GM12801 (cell line): Measurements from ENCODE around the gene TANK.

Experiments
- CTCF ChIP-seq: IDR thresholded peaks from one replicate; pipeline ENCODE4 v1.5.1; 2011; ENCODE audit warnings: control low read depth; ENCODE audit not compliant: insufficient read length; ENCODE audit errors: extremely low read depth

Gene TANK

DNA sequence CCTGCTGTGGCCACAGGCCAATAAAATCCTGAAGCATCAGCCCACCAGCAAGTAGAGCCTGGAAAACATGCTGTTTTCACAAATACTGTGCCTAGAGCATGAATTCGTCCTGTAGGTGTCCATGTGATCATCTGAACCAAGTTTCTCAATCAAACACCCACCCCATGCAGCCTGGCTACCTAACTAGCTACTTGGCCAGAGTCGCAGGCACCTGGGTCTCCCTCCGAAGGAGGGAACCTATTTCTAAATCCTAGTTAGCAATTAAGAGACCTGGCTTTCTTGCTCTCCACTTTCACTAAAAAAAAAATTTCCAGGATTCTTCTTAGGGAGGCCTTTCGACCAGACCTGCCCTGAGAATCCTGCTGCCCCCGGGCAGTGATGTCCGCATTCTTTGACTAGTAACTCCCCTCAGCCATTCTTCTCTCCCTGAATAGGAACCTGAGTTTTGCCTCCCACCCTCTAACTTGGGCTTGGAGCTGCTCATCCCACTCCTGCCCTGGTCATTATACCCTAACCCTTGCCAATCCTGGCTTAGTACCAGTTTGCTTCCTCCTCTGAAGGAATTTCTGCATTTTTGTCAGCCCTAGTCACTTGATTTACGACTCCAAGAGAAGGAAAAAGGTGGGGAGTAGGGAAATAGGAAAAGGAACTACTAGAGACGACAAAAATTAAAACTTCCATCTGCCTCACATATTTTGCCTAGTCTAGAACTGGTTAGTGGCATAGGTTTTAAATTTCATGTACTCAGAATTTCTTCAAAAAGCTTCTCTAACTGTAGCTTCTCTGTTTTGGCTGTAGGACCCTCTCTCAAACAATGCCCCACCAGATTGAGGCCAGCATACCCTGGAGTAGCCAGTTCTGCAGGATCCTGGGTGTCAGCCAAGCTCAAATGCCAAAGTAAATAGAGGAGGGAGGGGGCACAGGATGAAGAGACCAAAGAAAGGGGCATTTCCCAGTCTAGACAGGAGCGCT, 25.4 kb upstream of the TANK start:
- TF ChIP-seq CTCF: no peak

DNA sequence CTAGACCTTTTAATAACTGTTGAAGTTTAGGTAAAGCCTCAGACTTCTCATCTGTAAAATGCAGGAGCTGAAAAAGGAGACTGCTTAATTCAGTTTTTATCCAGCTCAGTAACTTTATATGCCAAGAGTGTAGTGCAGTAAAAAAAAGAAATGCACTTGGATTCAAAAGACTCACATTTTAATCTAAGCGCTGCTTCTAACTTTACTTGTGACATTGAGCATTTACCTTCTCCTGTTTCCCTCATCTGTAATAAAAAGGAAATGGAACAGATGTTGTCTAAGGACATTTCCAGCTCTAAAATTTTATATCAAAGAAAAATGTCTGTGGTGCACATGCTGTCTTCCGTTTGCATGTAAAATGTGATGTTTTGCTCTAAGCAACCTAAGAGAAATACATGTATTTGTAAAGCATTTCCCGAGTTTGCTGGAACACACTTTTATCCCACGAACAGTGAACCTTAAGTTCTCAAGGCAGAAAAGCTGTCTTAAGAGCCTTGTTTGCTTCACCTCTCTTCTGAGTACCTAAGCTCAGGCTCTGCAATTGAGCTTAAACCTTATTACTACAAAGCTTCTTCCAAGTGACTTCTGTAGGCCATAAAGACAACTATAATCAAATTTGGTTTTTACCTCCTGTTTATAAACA, 24.2 kb upstream of the TANK start:
- no peak for TF ChIP-seq CTCF

DNA sequence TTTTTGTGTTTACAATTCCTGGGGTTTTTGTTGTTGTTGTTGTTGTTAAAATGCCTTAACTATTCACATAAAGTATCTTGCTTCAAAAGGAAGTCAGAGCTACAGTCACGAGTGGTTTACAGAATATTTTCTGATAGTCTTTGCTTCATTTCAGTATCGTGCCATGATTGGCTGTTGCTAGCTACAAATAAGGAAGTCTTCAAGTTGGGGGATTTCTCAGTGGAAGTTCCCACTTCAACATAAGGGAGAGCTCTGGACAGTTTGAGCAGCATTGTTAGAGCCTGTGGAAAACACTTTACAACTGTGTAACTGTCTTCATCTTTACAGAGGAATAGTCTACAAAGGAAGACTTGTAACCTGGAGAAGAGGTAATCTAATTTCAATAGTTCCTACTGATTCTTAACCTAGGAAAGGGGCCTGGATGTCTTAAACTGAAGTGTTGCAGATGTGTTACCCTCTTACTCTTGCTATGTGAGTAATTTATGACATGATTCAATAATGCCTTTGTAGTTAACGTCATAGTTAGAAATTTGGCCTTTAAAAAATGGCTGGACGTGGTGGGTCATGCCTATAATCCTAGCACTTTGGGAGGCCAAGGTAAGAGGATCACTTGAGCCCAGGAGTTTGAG, 23.4 kb upstream of the TANK start:
- TF ChIP-seq CTCF: no peak

DNA sequence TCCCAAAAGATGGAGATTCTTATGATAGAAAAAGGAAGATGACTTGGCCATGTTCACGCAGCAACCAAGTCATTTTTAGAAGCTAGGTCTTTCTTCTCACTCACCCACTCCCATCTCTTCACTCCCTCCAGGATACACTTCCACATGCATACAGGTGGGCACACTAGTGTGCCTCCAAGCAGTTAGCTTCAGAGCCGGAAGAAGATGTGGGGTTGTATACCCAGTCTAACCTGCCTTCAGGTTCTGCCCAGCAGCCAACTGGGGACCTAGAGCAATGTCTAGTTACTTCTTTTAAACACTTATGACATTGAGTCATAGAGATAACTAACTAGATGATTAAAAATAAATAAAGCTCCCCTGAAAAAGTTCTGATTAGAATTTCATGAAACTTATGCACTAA, 21.8 kb upstream of the TANK start:
- no peak for TF ChIP-seq CTCF

DNA sequence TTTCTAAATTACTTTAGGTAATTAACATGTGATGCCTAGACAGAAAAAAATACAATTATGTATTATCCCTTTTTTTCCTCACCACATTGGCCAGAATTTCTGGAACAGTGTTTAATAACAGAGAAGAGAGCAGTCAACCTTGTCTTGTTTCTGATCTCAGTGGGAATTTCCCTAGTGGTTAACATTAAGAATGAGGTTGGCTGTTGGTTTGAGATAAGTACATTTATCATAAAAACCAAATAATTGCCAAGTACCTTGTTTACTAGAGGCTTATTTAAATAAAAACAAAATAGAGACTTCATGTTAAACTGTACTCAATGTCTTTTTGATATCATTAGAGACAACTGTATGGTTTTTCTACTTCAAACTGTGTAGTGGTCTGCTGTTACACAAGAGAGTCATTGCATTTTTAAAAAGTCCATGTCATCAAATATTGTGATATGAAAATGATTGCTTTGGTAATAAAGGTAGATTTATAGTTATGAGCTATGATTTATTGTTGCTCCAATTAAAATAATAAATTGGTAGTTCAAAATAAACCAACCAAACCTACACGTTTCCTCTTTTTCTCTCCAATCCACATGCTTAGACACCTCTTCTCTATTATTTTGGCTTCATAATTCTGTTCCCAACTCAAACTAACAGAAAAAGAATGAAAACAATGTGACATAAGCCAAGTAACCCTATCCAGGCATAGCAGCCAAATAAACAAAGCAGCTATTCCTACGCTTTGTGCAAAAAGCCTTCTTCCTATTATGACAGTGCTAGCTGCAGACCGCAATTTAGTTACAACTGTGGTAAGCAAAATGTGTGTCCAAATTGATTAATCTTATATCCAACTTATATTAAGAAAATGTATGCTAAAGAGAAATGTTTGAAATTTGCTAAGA, 20.9 kb upstream of the TANK start:
- no peak for TF ChIP-seq CTCF

- no peak for TF ChIP-seq CTCF
Observed at GRCh38 chr2:161141033-161141432, 19.2 kb upstream of the TANK start.

DNA sequence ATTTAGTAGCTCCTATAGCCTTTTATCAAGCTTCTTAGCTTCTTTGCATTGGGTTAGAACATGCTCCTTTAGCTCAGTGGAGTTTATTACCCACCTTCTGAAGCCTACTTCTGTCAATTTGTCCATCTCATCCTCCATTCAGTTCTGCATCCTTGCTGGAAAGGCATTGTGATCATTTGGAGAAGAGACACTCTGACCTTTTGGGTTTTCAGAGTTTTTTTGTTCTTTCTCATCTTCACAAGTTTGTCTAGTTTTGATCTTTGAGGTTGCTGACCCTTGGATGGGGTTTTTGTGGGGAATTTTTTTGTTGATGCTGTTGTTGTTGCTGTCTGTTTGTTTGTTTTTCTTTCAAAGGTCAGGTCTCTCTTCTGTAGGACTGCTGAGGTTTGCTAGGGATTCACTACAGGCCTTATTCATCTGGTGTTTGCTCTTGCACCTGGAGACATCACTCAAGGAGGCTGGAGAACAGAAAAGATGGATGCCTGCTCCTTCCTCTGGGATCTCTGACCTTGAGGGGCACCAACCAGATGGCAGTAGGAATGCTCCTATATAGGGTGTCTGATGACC, 13.9 kb upstream of the TANK start:
- TF ChIP-seq CTCF: no peak
